H1 (cell line): ENCODE measurements around the gene BRD1. TPM values are rescaled to one million over a fixed set of nuclear protein-coding genes. Genes with fewer than 3 reads are reported as not detected.

Experiments used
- CTCF ChIA-PET: fragments of 300-600 bp; sonication (Branson Sonifier 250); formaldehyde crosslinking; loops from one replicate; lab custom pipeline; 2021; ENCODE audit not compliant: partially characterized antibody; lab: Charles Lee
- POLR2A ChIA-PET: fragments of 300-600 bp; sonication (Branson Sonifier 250); formaldehyde crosslinking; loops from one replicate; lab custom pipeline; 2021; ENCODE audit warnings: inconsistent platforms; ENCODE audit not compliant: partially characterized antibody; lab: Charles Lee
- DNase-seq, 2 experiments: peaks; one replicate each; pipeline versions ENCODE4 v3.0.0 to v3.0.0-alpha.2; 2010 to 2022; ENCODE audit warnings: low spot score in 2 of 2, low read depth in 1 of 2, mixed read lengths in 1 of 2
- FAIRE-seq: peaks from 2 replicates; lab custom pipeline; 2011; peaks lifted over from hg19 to GRCh38; lab: Jason Lieb, UNC
- H2AFZ ChIP-seq: 2 replicates; pipeline ENCODE4 v1.8.1; 2012; ENCODE audit warnings: low read length, inconsistent platforms
- H2AK5ac ChIP-seq: 2 replicates; pipeline ENCODE4 v1.6.1; 2013; ENCODE audit warnings: low read depth, low read length
- H2BK120ac ChIP-seq: replicated peaks from 2 replicates; pipeline ENCODE3; 2013; ENCODE audit warnings: low read depth, low read length, inconsistent platforms
- H2BK12ac ChIP-seq: 2 replicates; pipeline ENCODE4 v1.6.1; 2013; ENCODE audit warnings: low read depth, low read length
- H2BK15ac ChIP-seq: 2 replicates; pipeline ENCODE4 v1.6.1; 2013; ENCODE audit warnings: low read length
- H2BK20ac ChIP-seq: 2 replicates; pipeline ENCODE4 v1.6.1; 2013; ENCODE audit warnings: low read length
- H2BK5ac ChIP-seq: 2 replicates; pipeline ENCODE4 v1.6.1; 2013; ENCODE audit warnings: low read depth, low read length
- H3K14ac ChIP-seq: 2 replicates; pipeline ENCODE4 v1.6.1; 2013; ENCODE audit warnings: inconsistent platforms; ENCODE audit not compliant: insufficient read length
- H3K18ac ChIP-seq: 2 replicates; pipeline ENCODE4 v1.6.1; 2013; ENCODE audit warnings: low read length; ENCODE audit errors: extremely low read depth
- H3K23ac ChIP-seq: 2 replicates; pipeline ENCODE4 v1.6.1; 2013; ENCODE audit warnings: inconsistent platforms; ENCODE audit not compliant: insufficient read length
- H3K23me2 ChIP-seq: 2 replicates; pipeline ENCODE4 v1.6.1; 2013; ENCODE audit warnings: low read depth, low read length
- H3K27ac ChIP-seq: 2 replicates; pipeline ENCODE4 v1.6.1; 2011; ENCODE audit warnings: low read depth, low read length, inconsistent platforms
- H3K27me3 ChIP-seq, 4 experiments: replicated peaks in 1 of 4; 1 replicate in 1 of 4; 2 replicates in 3 of 4; pipeline versions ENCODE4 v1.6.1 to v1.8.1; 2011 to 2013; ENCODE audit warnings: low read length in 3 of 4, mild to moderate bottlenecking in 3 of 4, inconsistent platforms in 2 of 4, mixed read lengths in 2 of 4, moderate library complexity in 1 of 4; ENCODE audit not compliant: control insufficient read depth in 3 of 4, insufficient read depth in 3 of 4; ENCODE audit errors: extremely low read depth in 1 of 4
- H3K36me3 ChIP-seq, 4 experiments: 2 replicates each; pipeline versions ENCODE4 v1.6.1 to v1.8.1; 2011 to 2013; ENCODE audit warnings: mild to moderate bottlenecking in 4 of 4, low read length in 3 of 4, moderate library complexity in 2 of 4, control low read depth in 1 of 4, inconsistent platforms in 1 of 4; ENCODE audit not compliant: insufficient read depth in 4 of 4, control insufficient read depth in 2 of 4
- H3K4ac ChIP-seq: replicated peaks from 2 replicates; pipeline ENCODE3; 2013; ENCODE audit warnings: low read length, low read depth, mixed read lengths, inconsistent platforms; ENCODE audit not compliant: insufficient read length
- H3K4me1 ChIP-seq, 4 experiments: replicated peaks in 1 of 4; 1 replicate in 1 of 4; 2 replicates in 3 of 4; pipeline versions ENCODE4 v1.6.1 to v1.8.1; 2011 to 2013; ENCODE audit warnings: low read length in 3 of 4, inconsistent platforms in 2 of 4, mixed read lengths in 1 of 4; ENCODE audit not compliant: insufficient read depth in 4 of 4, control insufficient read depth in 3 of 4
- H3K4me2 ChIP-seq, 2 experiments: 2 replicates each; pipeline versions ENCODE4 v1.6.1 to v1.8.1; 2011 to 2013; ENCODE audit warnings: low read depth in 2 of 2, low read length in 2 of 2, control low read depth in 1 of 2, inconsistent platforms in 1 of 2, mild to moderate bottlenecking in 1 of 2; ENCODE audit not compliant: insufficient read depth in 1 of 2
- H3K4me3 ChIP-seq, 4 experiments: fragments of 200-600, 300-600 bp in 1 of 4; sonication (generic), shearing (Covaris generic), sonication (Bioruptor Twin) in 1 of 4; 2 replicates each; pipeline versions ENCODE4 v1.5.1 to v1.8.1; 2011 to 2016; ENCODE audit warnings: low read length in 4 of 4, low read depth in 3 of 4, control low read depth in 2 of 4, inconsistent platforms in 2 of 4, mild to moderate bottlenecking in 2 of 4, mixed read lengths in 1 of 4, moderate library complexity in 1 of 4; ENCODE audit not compliant: insufficient read depth in 2 of 4; ENCODE audit errors: extremely low read depth in 1 of 4
- H3K56ac ChIP-seq: replicated peaks from 2 replicates; pipeline ENCODE3; 2013; ENCODE audit warnings: low read depth, mild to moderate bottlenecking, mixed read lengths, low read length, inconsistent platforms; ENCODE audit not compliant: insufficient read length
- H3K79me1 ChIP-seq: 2 replicates; pipeline ENCODE4 v1.6.1; 2013; ENCODE audit warnings: low read depth, low read length, control low read depth
- H3K79me2 ChIP-seq, 2 experiments: 2 replicates each; pipeline versions ENCODE4 v1.6.1 to v1.8.1; 2012 to 2013; ENCODE audit warnings: low read length in 2 of 2, mild to moderate bottlenecking in 2 of 2, inconsistent platforms in 1 of 2; ENCODE audit not compliant: insufficient read depth in 2 of 2, control insufficient read depth in 1 of 2
- H3K9ac ChIP-seq, 4 experiments: replicated peaks in 1 of 4; 1 replicate in 1 of 4; 2 replicates in 3 of 4; pipeline versions ENCODE4 v1.6.1 to v1.8.1; 2011 to 2013; ENCODE audit warnings: low read depth in 3 of 4, low read length in 3 of 4, control low read depth in 2 of 4, mild to moderate bottlenecking in 2 of 4, moderate library complexity in 2 of 4, inconsistent platforms in 1 of 4; ENCODE audit errors: extremely low read depth in 1 of 4
- H3K9me3 ChIP-seq, 2 experiments: 2 replicates each; pipeline versions ENCODE4 v1.6.1 to v1.8.1; 2012 to 2013; ENCODE audit warnings: mild to moderate bottlenecking in 2 of 2, moderate library complexity in 2 of 2, control low read depth in 1 of 2, inconsistent platforms in 1 of 2, low read depth in 1 of 2, low read length in 1 of 2, mixed read lengths in 1 of 2; ENCODE audit not compliant: insufficient read depth in 2 of 2
- H4K20me1 ChIP-seq, 2 experiments: replicated peaks in 1 of 2; 2 replicates each; pipeline versions ENCODE3 to v1.8.1; 2011 to 2013; ENCODE audit warnings: inconsistent platforms in 2 of 2, low read length in 2 of 2, mild to moderate bottlenecking in 1 of 2; ENCODE audit not compliant: insufficient read depth in 2 of 2, control insufficient read depth in 1 of 2
- H4K5ac ChIP-seq: 2 replicates; pipeline ENCODE4 v1.6.1; 2013; ENCODE audit warnings: low read length, low read depth, mixed read lengths, inconsistent platforms; ENCODE audit not compliant: insufficient read length
- H4K8ac ChIP-seq: 2 replicates; pipeline ENCODE4 v1.8.0; 2013; ENCODE audit warnings: mild to moderate bottlenecking, moderate library complexity, low read length, inconsistent platforms; ENCODE audit not compliant: insufficient read depth; ENCODE audit errors: extremely low read depth
- H4K91ac ChIP-seq: replicated peaks from 2 replicates; pipeline ENCODE3; 2013; ENCODE audit warnings: low read length, mixed read lengths, inconsistent platforms; ENCODE audit not compliant: insufficient read length
- ASH2L ChIP-seq: fragments of 200-600, 300-600 bp; sonication (generic); IDR thresholded peaks from one replicate; pipeline ENCODE4 v1.7.1; 2017; ENCODE audit warnings: low read length
- CBX5 ChIP-seq: fragments of 300-800, 300-1000 bp; sonication (generic); IDR thresholded peaks from 2 replicates; pipeline ENCODE4 v1.7.1; 2016; ENCODE audit warnings: antibody characterized with exemption, low read length, low read depth
- CREB1 ChIP-seq: IDR thresholded peaks from 2 replicates; pipeline ENCODE4 v1.6.1; 2012; ENCODE audit warnings: inconsistent platforms
- EZH2 ChIP-seq: fragments of 200-600 bp; sonication (generic); IDR thresholded peaks from 2 replicates; pipeline ENCODE4 v1.7.1; 2012; ENCODE audit warnings: low read depth, mild to moderate bottlenecking, moderate library complexity, low read length, inconsistent platforms; ENCODE audit not compliant: severe bottlenecking
- PHF8 ChIP-seq: fragments of 200-600 bp; sonication (generic); conservative IDR thresholded peaks from 2 replicates; pipeline ENCODE4 v1.7.1; 2012; ENCODE audit warnings: low read depth, mild to moderate bottlenecking, inconsistent platforms, low read length, moderate library complexity
- RBBP5 ChIP-seq: IDR thresholded peaks from 2 replicates; pipeline ENCODE4 v1.7.1; 2012; ENCODE audit warnings: low read depth, mild to moderate bottlenecking, inconsistent platforms, low read length, moderate library complexity, borderline replicate concordance
- SIN3A ChIP-seq, 2 experiments: IDR thresholded peaks in 1 of 2; conservative IDR thresholded peaks in 1 of 2; 2 replicates each; pipeline ENCODE4 v1.6.1; 2011 to 2012; ENCODE audit warnings: low read length in 2 of 2, improper control_type of control experiment in 1 of 2, low read depth in 1 of 2, mild to moderate bottlenecking in 1 of 2
- SRF ChIP-seq: IDR thresholded peaks from 2 replicates; pipeline ENCODE4 v1.6.1; 2011; ENCODE audit warnings: mild to moderate bottlenecking, low read depth, low read length, moderate library complexity
- SUZ12 ChIP-seq: fragments of 200-600 bp; sonication (generic); IDR thresholded peaks from 2 replicates; pipeline ENCODE4 v1.6.1; 2012; ENCODE audit warnings: mild to moderate bottlenecking, inconsistent platforms, low read length, moderate library complexity, mixed read lengths
- WGBS, 2 experiments: shearing (Covaris generic) in 1 of 2; methylation state at CpG; one replicate each; pipeline versions ENCODE4 v1.1.6 to v1.1.7; 2013 to 2015; ENCODE audit warnings: low lambda C conversion rate in 2 of 2, mixed read lengths in 2 of 2, inconsistent platforms in 1 of 2, low coverage in 1 of 2, missing lambda C conversion rate in 1 of 2; ENCODE audit not compliant: insufficient replicate concordance in 2 of 2, insufficient coverage in 1 of 2, insufficient read length in 1 of 2; ENCODE audit errors: extremely low coverage in 1 of 2, missing lambda C conversion rate in 1 of 2; 5-methylcytosine and 5-hydroxymethylcytosine counted together
- polyA plus RNA-seq, 7 experiments: library from polyadenylated mRNA; depleted of rRNA in 3 of 7; stranded (reverse) in 5 of 7; unstranded in 2 of 7; fragments of >200 nt in 5 of 7; fragments of 200-250 nt in 2 of 7; gene quantifications; 1 replicate in 5 of 7; 2 replicates in 1 of 7; 4 replicates in 1 of 7; pipeline versions ENCODE4 v1.2.1 to v1.2.3, GENCODE V29; 2011 to 2013; ENCODE audit warnings: missing spikeins in 2 of 7, mixed read lengths in 2 of 7
- total RNA-seq: library from RNA; stranded (reverse); fragmentation: NEBNext Ultra II Directional; extraction: Animal tissue kit (Norgen Biotek cat#: 25700); gene quantifications from 2 replicates; pipeline ENCODE4 v1.2.1, GENCODE V29; 2021

Gene BRD1
- total and polyA plus RNA-seq, 2 of the 8 experiments (the other 6 are each of a cell fraction or from before 2014, with no cell fraction given), result 6.8 to 34.0 TPM

- FAIRE-seq (no peak), DNase-seq (peak; percentile 89 to 99)
- Histone ChIP-seq H3K4me2 (peak within 1 kb of the TSS; percentile 93 to 94), H3K18ac (peak within 1 kb of the TSS; percentile 71), H3K56ac (peak within 1 kb of the TSS; percentile 30), H4K91ac (peak within 1 kb of the TSS; percentile 91), H3K4ac (peak within 1 kb of the TSS; percentile 85), H2BK120ac (no peak within 1 kb of the TSS), H3K9ac (peak within 1 kb of the TSS; percentile 13 to 89 (median 59)), H2AK5ac (no peak within 1 kb of the TSS), H4K8ac (peak within 1 kb of the TSS; percentile 83; the same call in 1 of the 2 replicates), H2BK12ac (no peak within 1 kb of the TSS), H3K79me2 (peaks cover 11 to 37% of the 10 kb centered on the region in 2 experiments; a peak in 3 of 4 replicates), H3K23ac (no peak within 1 kb of the TSS), H3K23me2 (peaks cover 18% of the 10 kb centered on the region), H2AFZ (peak within 1 kb of the TSS; percentile 34; the same call in 1 of the 2 replicates), H3K4me3 (peak within 1 kb of the TSS; percentile 66 to 91 (median 82)), H3K36me3 (peaks cover 0 to 16% (median 0%) of the 10 kb centered on the region in 4 experiments; a peak in 1 of 8 replicates), H2BK20ac (no peak within 1 kb of the TSS), H2BK5ac (no peak within 1 kb of the TSS; the same call in 1 of the 2 replicates), H3K14ac (no peak within 1 kb of the TSS), H3K4me1 (peaks cover 4 to 11% (median 5%) of the 10 kb centered on the region in 4 experiments; a peak in 6 of 7 replicates), H2BK15ac (no peak within 1 kb of the TSS), H3K9me3 (no peaks in the 10 kb centered on the region), H4K20me1 (peaks cover 15 to 30% of the 10 kb centered on the region in 2 experiments), H4K5ac (peak within 1 kb of the TSS; percentile 80), H3K27me3 (peaks cover 35 to 47% (median 43%) of the 10 kb centered on the region in 4 experiments), H3K79me1 (peaks cover 18% of the 10 kb centered on the region), H3K27ac (no peak within 1 kb of the TSS)
- CTCF ChIA-PET, result interaction anchor here (1.0 kb wide), 1 partner anchor 62 kb away, joined by 3 read pairs; no protein-coding TSS in a partner anchor
- POLR2A ChIA-PET, result interaction anchor here (0.6 to 1.0 kb wide), 2 partner anchors 11 to 31 kb away, joined by 3 read pairs; no protein-coding TSS in a partner anchor
- WGBS, 2 experiments, result 2% methylated on average over 82 of the region's 127 CpGs; no CpG with 5 or more reads in 1 of the 2 experiments
- TF ChIP-seq CBX5 (no peak), EZH2 (peak; percentile 34), RBBP5 (peak; percentile 54; the same call in 1 of the 2 replicates), SIN3A (conservative IDR thresholded peaks at IDR 0.05 in 1 of 2, IDR thresholded peaks at IDR 0.05 in 1 of 2; ENCODE audit: low read depth in 1 of 2, low read length in 2 of 2) (no peak), ASH2L (peak; percentile 76), SUZ12 (0 out of 2 replicates have a peak, but pooled peaks have one; percentile 43), SRF (no peak), PHF8 (peak; percentile 38; the same call in 1 of the 2 replicates), CREB1 (0 out of 2 replicates have a peak, but pooled peaks have one; percentile 15)
These were observed 25.5 kb upstream of the BRD1 start, which contains the start of gene ZBED4 for GRCh38 chr22:49852898-49853894. Gene ZBED4 (plus strand): TSS chr22:49853844. CDS start chr22:49883663, 29,819 bp downstream.
